SW480 (cell line): ENCODE measurements around the gene TTLL6.
"Not testable (repeated sequence)": the region's sequence is repeated elsewhere in the genome, so short reads cannot be mapped to it uniquely, and the experiment has no call there.

Experiments
- DNase-seq: peaks from one replicate; pipeline ENCODE4 v3.0.0-alpha.2; 2016; ENCODE audit warnings: low spot score

The TTLL6 gene

GRCh38 chr17:48816774-48817590 lies at the start of gene TTLL6:
TTLL6 (minus strand) TSS chr17:48817229; CDS start chr17:48817072, 157 bp downstream.
- DNase-seq = peak; percentile 87

- DNase-seq = no peak
These were observed 43.4 kb upstream of the TTLL6 start for GRCh38 chr17:48860456-48860855.

GRCh38 chr17:48860034-48860433 lies 43.0 kb upstream of the TTLL6 start:
- DNase-seq = no peak

- no peak for DNase-seq
These were observed 39.2 kb upstream of the TTLL6 start for GRCh38 chr17:48856122-48856821.

- no peak for DNase-seq
These were observed 37.9 kb upstream of the TTLL6 start for GRCh38 chr17:48854774-48855476.

GRCh38 chr17:48850792-48851323 lies 33.8 kb upstream of the TTLL6 start:
- no peak for DNase-seq

GRCh38 chr17:48843187-48843900 lies 26.3 kb upstream of the TTLL6 start:
- DNase-seq = no peak

- no peak for DNase-seq
These were observed 25.7 kb upstream of the TTLL6 start for GRCh38 chr17:48842746-48843145.

- DNase-seq = no peak
These were observed 24.4 kb upstream of the TTLL6 start for GRCh38 chr17:48841395-48841831.

GRCh38 chr17:48840441-48840840 lies 23.4 kb upstream of the TTLL6 start:
- no peak for DNase-seq

GRCh38 chr17:48837458-48837857 lies 20.4 kb upstream of the TTLL6 start:
- not testable (repeated sequence) for DNase-seq

- no peak for DNase-seq
These were observed 18.9 kb upstream of the TTLL6 start for GRCh38 chr17:48835971-48836370.

- no peak for DNase-seq
These were observed 17.9 kb upstream of the TTLL6 start for GRCh38 chr17:48834973-48835372.

GRCh38 chr17:48831549-48831883 lies 14.5 kb upstream of the TTLL6 start:
- DNase-seq = no peak

GRCh38 chr17:48830840-48831548 lies 14.0 kb upstream of the TTLL6 start, which contains the start of gene CALCOCO2:
CALCOCO2 (plus strand) TSS chr17:48831035; CDS start chr17:48841708, 10,673 bp downstream.
- DNase-seq = peak; percentile 93

- DNase-seq = no peak
These were observed 8.7 kb upstream of the TTLL6 start for GRCh38 chr17:48825446-48826381.

- DNase-seq = not testable (repeated sequence)
These were observed 3.9 kb upstream of the TTLL6 start for GRCh38 chr17:48820936-48821335.

GRCh38 chr17:48819466-48819865 lies 2.4 kb upstream of the TTLL6 start:
- no peak for DNase-seq

- no peak for DNase-seq
These were observed 1.4 kb upstream of the TTLL6 start for GRCh38 chr17:48818361-48818841.

- DNase-seq = no peak
These were observed 623 bp downstream of the TTLL6 start for GRCh38 chr17:48816438-48816773.
